Psoas muscle (tissue), 8 donors: ENCODE measurements around the gene PCTP. TPM values are rescaled to one million over a fixed set of nuclear protein-coding genes. Genes with fewer than 3 reads are reported as not detected.

ENCODE experiments used
- ATAC-seq, 4 donors: fragments of 200-7000 bp; cut with Tn5 transposase; one replicate each; pipeline ENCODE4 v1.9.1; 2020; ENCODE audit warnings: moderate library complexity in 3 of 4, mild to moderate bottlenecking in 2 of 4
- DNase-seq, 2 donors: peaks; one replicate each; pipeline ENCODE4 v3.0.0-alpha.2; 2020
- H3K27ac ChIP-seq: fragments of 200-600 bp; one replicate; pipeline ENCODE4 v1.8.0; 2022
- H3K27me3 ChIP-seq, 3 donors: fragments of 200-600 bp in 1 of 3; one replicate each; pipeline versions ENCODE4 v1.6.1 to v1.8.0; 2013 to 2022; ENCODE audit warnings: low read length in 2 of 3, mild to moderate bottlenecking in 2 of 3, moderate library complexity in 1 of 3; ENCODE audit not compliant: insufficient read depth in 3 of 3
- H3K36me3 ChIP-seq, 2 donors: fragments of 200-600 bp in 1 of 2; one replicate each; pipeline versions ENCODE4 v1.6.1 to v1.8.0; 2013 to 2022; ENCODE audit warnings: low read depth in 1 of 2, mild to moderate bottlenecking in 1 of 2, moderate library complexity in 1 of 2; ENCODE audit not compliant: insufficient read depth in 1 of 2
- H3K4me1 ChIP-seq: fragments of 200-600 bp; one replicate; pipeline ENCODE4 v1.8.0; 2022
- H3K4me3 ChIP-seq: fragments of 200-600 bp; one replicate; pipeline ENCODE4 v1.8.0; 2022; ENCODE audit warnings: mild to moderate bottlenecking
- H3K9me3 ChIP-seq: fragments of 200-600 bp; one replicate; pipeline ENCODE4 v1.8.0; 2022
- CTCF ChIP-seq: fragments of 200-600 bp; IDR thresholded peaks from one replicate; pipeline ENCODE4 v1.8.0; 2022; ENCODE audit warnings: antibody characterized with exemption
- WGBS, 3 donors: extraction: QIAGEN DNeasy Blood & Tissue Kit; methylation state at CpG; one replicate each; pipeline versions ENCODE4 v1.1.6 to v1.1.7; 2013; 5-methylcytosine and 5-hydroxymethylcytosine counted together
- intact Hi-C, 2 donors: fragments of 100-400 bp; cut with DNase I; formaldehyde crosslinking; loops; one replicate each; pipeline versions ENCODE4 v1.11.0 to v1.14.2; 2022
- polyA plus RNA-seq, 3 donors: library from polyadenylated mRNA; stranded (reverse); fragments of 200-250 nt; gene quantifications; one replicate each; pipeline ENCODE4 v1.2.3, GENCODE V29; 2013
- total RNA-seq, 4 donors: library from RNA; stranded (reverse); fragmentation: NEBNext Ultra II Directional in 2 of 4; extraction: Animal tissue kit (Norgen Biotek cat#: 25700) in 2 of 4; gene quantifications; one replicate each; pipeline versions ENCODE4 v1.2.1 to v1.2.4, GENCODE V29; 2021 to 2023
- donor health status: healthy with polysubstance abuse.
- donor health status: DM: no; HTN: no; CAD: no; lungs with moderate emphysema.
- donor health status: Bipolar disorder and iron deficiency.
- donor health status: healthy.
- donor health status: DM: yes; HTN: yes; CAD: no.
- donor health status: DM: no; HTN: no; CAD: no.
- donor health status: DM: no; HTN: no; CAD: no.
- donor health status: DM: yes; HTN: yes; CAD: no.

PCTP gene
- total and polyA plus RNA-seq, 7 donors, result 9.7 to 24.8 (median 14.7) TPM

DNA sequence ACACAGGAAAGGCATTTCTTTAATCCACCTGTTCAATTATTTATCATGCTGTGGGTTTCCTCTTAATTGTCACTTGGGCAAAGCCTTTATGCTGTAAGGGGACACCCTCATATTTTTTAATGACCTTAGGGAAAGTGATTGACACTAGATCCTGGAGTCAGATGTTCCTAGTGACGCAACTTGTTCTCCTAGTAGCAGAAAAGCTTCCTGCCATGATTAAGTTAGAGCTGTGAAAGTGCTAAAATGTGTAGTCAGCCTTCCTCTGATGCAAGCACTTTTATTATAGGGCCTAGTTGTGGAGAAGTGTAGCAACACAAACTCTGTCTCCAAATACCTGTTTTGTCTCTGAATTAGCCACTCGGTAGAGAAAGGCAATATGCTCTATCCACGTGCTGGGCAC is 40.4 kb upstream of the PCTP start:
- peak overlapping the region; percentile 90 for H3K27ac ChIP-seq
- no peaks in the 10 kb centered on the region for H3K9me3 ChIP-seq
- no peaks in the 10 kb centered on the region for H3K27me3 ChIP-seq
- intact Hi-C loops, result no loop called here
- DNase-seq, result no peak
- WGBS, 3 donors, result 30 to 52% (median 34%) methylated on average over 3 of the region's 3 CpGs
- H3K36me3 ChIP-seq, result no peaks in the 10 kb centered on the region
- H3K4me1 ChIP-seq, result peaks cover 40% of the 10 kb centered on the region
- peak; percentile 89 to 92 (median 90) for ATAC-seq
- no peak overlapping the region for H3K4me3 ChIP-seq
- no peak for TF ChIP-seq CTCF

DNA sequence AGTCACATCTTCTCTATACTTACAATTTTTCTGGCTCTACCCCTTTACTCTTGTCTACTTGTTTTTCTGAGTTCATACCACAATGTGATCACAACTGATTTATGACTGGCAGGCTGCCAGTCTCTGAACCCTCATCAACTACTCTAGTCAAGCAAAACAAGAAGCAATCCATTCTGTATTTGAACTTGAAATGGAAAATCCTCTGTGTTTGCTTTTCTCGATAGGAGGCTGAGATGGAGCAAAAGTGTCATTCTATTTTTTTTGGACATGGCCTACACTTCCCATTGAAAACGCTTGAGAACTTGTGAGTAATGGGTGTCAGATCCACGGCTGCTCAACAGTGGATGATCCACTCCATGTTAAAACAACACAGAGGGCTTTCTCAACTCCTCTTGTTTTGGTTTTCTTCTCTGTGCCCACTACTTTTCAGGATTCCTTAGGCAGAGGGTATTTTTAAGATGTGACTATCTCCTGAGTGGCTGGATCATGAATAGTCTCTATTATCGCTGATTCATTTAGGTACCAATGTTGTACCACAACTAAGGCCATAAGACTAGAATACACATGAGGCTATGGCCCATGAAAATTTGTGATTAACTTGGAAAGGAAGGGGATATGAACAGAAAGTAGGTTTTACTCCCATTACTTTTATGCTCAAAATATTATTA is 39.9 kb upstream of the PCTP start:
- TF ChIP-seq CTCF, result no peak
- Histone ChIP-seq H3K27me3 (no peaks in the 10 kb centered on the region), H3K4me3 (no peak overlapping the region), H3K9me3 (no peaks in the 10 kb centered on the region), H3K4me1 (peaks cover 34% of the 10 kb centered on the region), H3K36me3 (no peaks in the 10 kb centered on the region), H3K27ac (peak overlapping the region; percentile 90)
- DNase-seq (no peak), ATAC-seq (peak; percentile 43 to 68 (median 65))
- WGBS, 3 donors, result 62 to 72% (median 66%) methylated on average over 4 of the region's 4 CpGs
- intact Hi-C loops, result no loop called here

DNA sequence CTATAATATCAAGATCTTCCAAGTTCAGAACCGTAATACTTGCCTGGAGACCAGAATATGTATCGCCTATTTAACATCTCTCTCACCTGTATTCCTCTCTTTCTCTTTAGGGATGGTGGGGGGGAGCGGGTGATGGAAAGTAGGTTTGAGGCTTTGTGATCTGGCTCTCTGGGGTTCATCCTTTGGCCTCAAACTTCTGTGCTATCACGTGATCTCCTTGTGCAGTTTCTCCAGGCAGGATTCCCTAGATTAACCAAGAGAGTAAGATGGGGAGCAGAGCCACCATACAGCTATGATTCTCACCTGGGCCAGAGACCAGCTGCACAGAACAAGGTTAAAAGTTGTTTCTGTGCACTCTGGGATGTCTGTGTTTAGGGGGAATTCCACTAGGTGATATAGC is 33.4 kb upstream of the PCTP start:
- H3K4me3 ChIP-seq, result no peak overlapping the region
- H3K27ac ChIP-seq, result no peak overlapping the region
- 84 to 92% (median 88%) methylated on average over 4 of the region's 4 CpGs for WGBS, 3 donors
- no peaks in the 10 kb centered on the region for H3K9me3 ChIP-seq
- intact Hi-C loops, result loop anchor here in 1 of 2 donors (5.0 kb wide), 2 partner anchors 35 to 115 kb away; partner anchors contain the start of gene PCTP
- ATAC-seq, result no peak
- peaks cover 0 to 3% (median 0%) of the 10 kb centered on the region in 3 donors for H3K27me3 ChIP-seq
- DNase-seq, result no peak
- TF ChIP-seq CTCF, result no peak
- H3K4me1 ChIP-seq, result peaks cover 7% of the 10 kb centered on the region
- H3K36me3 ChIP-seq, result peaks cover 0 to 8% of the 10 kb centered on the region in 2 donors

DNA sequence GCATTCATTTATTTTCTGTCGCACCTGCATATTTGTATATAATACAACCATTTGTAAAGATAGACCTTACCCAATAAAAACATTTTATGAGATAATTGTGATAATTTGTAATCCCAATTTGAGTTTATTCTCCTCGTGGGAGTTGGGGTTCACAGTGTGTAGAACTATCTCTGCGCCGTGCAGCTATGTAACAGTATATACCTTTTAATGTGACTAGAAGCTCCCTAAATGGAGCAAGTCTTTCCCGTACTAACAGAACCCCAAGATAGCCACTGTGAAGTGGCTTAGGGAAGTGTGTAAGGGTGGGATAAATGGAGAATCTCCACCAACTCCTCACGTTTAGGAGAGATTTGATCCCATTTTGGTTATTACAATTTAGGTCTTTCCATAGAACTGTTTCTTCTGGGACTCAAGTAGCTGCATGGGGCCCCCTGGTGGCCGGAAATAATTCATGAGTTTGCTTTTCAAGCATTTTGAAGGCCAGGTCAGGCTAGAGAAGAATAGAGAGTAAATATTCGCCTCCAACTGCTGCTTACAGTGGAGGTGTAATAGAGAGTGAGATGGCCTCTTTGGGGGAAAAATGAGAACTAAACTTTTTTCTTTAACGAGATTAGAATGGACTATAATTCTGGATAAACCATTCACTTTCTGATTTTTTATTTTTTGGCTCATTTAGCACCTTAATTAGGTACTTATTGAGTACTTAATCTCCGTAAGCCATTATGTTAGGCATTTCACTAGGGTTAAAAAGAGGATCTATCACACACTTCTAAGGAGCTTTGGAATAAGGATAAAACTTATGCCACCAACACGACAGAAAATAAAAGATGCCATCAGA is 32.7 kb upstream of the PCTP start:
- TF ChIP-seq CTCF, result peak; percentile 86
- peaks cover 0 to 3% (median 0%) of the 10 kb centered on the region in 3 donors for H3K27me3 ChIP-seq
- no peak overlapping the region for H3K4me3 ChIP-seq
- peaks cover 12% of the 10 kb centered on the region for H3K4me1 ChIP-seq
- peak; percentile 75 to 84 for DNase-seq
- no peak overlapping the region for H3K27ac ChIP-seq
- 45 to 57% (median 48%) methylated on average over 11 of the region's 11 CpGs for WGBS, 3 donors
- ATAC-seq, result peak; percentile 43 to 82 (median 72)
- peaks cover 0 to 8% of the 10 kb centered on the region in 2 donors for H3K36me3 ChIP-seq
- no peaks in the 10 kb centered on the region for H3K9me3 ChIP-seq
- intact Hi-C loops, result loop anchor here (2.0 to 5.0 kb wide), 4 partner anchors 34 to 191 kb away; partner anchors contain the start of gene PCTP (in 1 of the 2)
